WTC11 (cell line): ENCODE data around the gene KIF22. TPM values are rescaled to one million over a fixed set of nuclear protein-coding genes. Genes with fewer than 3 reads are reported as not detected.

ENCODE experiments used
- AR ChIP-seq: fragments of 250-450 bp; sonication (Bioruptor Pico); IDR thresholded peaks from 2 replicates; pipeline ENCODE4 v1.9.0; 2021; ENCODE audit warnings: mild to moderate bottlenecking
- ATF1 ChIP-seq: sonication (generic); formaldehyde crosslinking; IDR thresholded peaks from 2 replicates; pipeline ENCODE4 v1.8.1; 2023; ENCODE audit warnings: mild to moderate bottlenecking, moderate library complexity, missing genetic modification reagents
- CREB1 ChIP-seq: sonication (generic); formaldehyde crosslinking; IDR thresholded peaks from 2 replicates; pipeline ENCODE4 v1.8.0; 2023; ENCODE audit warnings: mild to moderate bottlenecking, missing genetic modification reagents
- CTCF ChIP-seq: fragments of 200-600 bp; IDR thresholded peaks from 2 replicates; pipeline ENCODE4 v1.8.0; 2022; ENCODE audit warnings: antibody characterized with exemption
- E2F5 ChIP-seq: sonication (generic); formaldehyde crosslinking; IDR thresholded peaks from 2 replicates; pipeline ENCODE4 v1.8.1; 2022; ENCODE audit warnings: mild to moderate bottlenecking, moderate library complexity, missing genetic modification reagents
- FOXK1 ChIP-seq: sonication (generic); formaldehyde crosslinking; IDR thresholded peaks from 2 replicates; pipeline ENCODE4 v1.8.0; 2022; ENCODE audit warnings: mild to moderate bottlenecking, moderate library complexity, missing genetic modification reagents
- JUN ChIP-seq: sonication (generic); formaldehyde crosslinking; IDR thresholded peaks from 2 replicates; pipeline ENCODE4 v1.8.0; 2023; ENCODE audit warnings: mild to moderate bottlenecking, missing genetic modification reagents
- MXD4 ChIP-seq: fragments of 250-450 bp; sonication (Bioruptor Pico); IDR thresholded peaks from 2 replicates; pipeline ENCODE4 v1.8.0; 2021; ENCODE audit warnings: mild to moderate bottlenecking, moderate library complexity, borderline replicate concordance
- NR2C2 ChIP-seq: sonication (generic); formaldehyde crosslinking; IDR thresholded peaks from 2 replicates; pipeline ENCODE4 v1.8.0; 2022; ENCODE audit warnings: mild to moderate bottlenecking, missing genetic modification reagents
- NR3C1 ChIP-seq: sonication (generic); formaldehyde crosslinking; conservative IDR thresholded peaks from 2 replicates; pipeline ENCODE4 v1.8.1; 2023; ENCODE audit warnings: low read depth, mild to moderate bottlenecking, missing genetic modification reagents
- SMAD3 ChIP-seq: sonication (generic); formaldehyde crosslinking; IDR thresholded peaks from 2 replicates; pipeline ENCODE4 v1.8.0; 2022; ENCODE audit warnings: missing genetic modification reagents, mild to moderate bottlenecking, borderline replicate concordance
- TCF7 ChIP-seq: sonication (generic); formaldehyde crosslinking; IDR thresholded peaks from 2 replicates; pipeline ENCODE4 v1.8.0; 2022; ENCODE audit warnings: mild to moderate bottlenecking, low read depth, missing genetic modification reagents, moderate library complexity
- TEAD4 ChIP-seq: sonication (generic); formaldehyde crosslinking; IDR thresholded peaks from 2 replicates; pipeline ENCODE4 v1.8.0; 2022; ENCODE audit warnings: mild to moderate bottlenecking, missing genetic modification reagents
- ZNF232 ChIP-seq: sonication (generic); formaldehyde crosslinking; IDR thresholded peaks from 2 replicates; pipeline ENCODE4 v1.8.0; 2022; ENCODE audit warnings: mild to moderate bottlenecking, missing genetic modification reagents
- ZNF423 ChIP-seq: fragments of 250-450 bp; sonication (Bioruptor Pico); IDR thresholded peaks from 2 replicates; pipeline ENCODE4 v2.1.2; 2022; ENCODE audit warnings: mild to moderate bottlenecking, moderate library complexity
- ZNF512 ChIP-seq: sonication (generic); formaldehyde crosslinking; IDR thresholded peaks from 2 replicates; pipeline ENCODE4 v1.8.1; 2022; ENCODE audit warnings: missing genetic modification reagents, borderline replicate concordance
- total RNA-seq: library from RNA; stranded (reverse); gene quantifications from 3 replicates; pipeline ENCODE4 v1.2.3, GENCODE V29; 2021
- TF ChIP-seq, protein P1 (sequence below): fragments of 250-450 bp; sonication (Bioruptor Pico); IDR thresholded peaks from 2 replicates; pipeline ENCODE4 v1.9.0; 2021; ENCODE audit warnings: mild to moderate bottlenecking, borderline replicate concordance
- TF ChIP-seq, protein P2 (sequence below): sonication (generic); formaldehyde crosslinking; IDR thresholded peaks from 2 replicates; pipeline ENCODE4 v1.8.0; 2022; ENCODE audit warnings: mild to moderate bottlenecking, missing genetic modification reagents
- TF ChIP-seq, protein P3 (sequence below): fragments of 250-450 bp; sonication (Bioruptor Pico); IDR thresholded peaks from 2 replicates; pipeline ENCODE4 v1.8.0; 2021; ENCODE audit warnings: mild to moderate bottlenecking
- TF ChIP-seq, protein P4 (sequence below): fragments of 250-450 bp; sonication (Bioruptor Pico); IDR thresholded peaks from 2 replicates; pipeline ENCODE4 v2.1.2; 2022; ENCODE audit warnings: mild to moderate bottlenecking, moderate library complexity
- TF ChIP-seq, protein P5 (sequence below): sonication (generic); formaldehyde crosslinking; IDR thresholded peaks from 2 replicates; pipeline ENCODE4 v1.8.0; 2022; ENCODE audit warnings: mild to moderate bottlenecking, missing genetic modification reagents

Gene KIF22
- total RNA-seq, 1 experiment from 2014 or later, result 182 TPM

DNA sequence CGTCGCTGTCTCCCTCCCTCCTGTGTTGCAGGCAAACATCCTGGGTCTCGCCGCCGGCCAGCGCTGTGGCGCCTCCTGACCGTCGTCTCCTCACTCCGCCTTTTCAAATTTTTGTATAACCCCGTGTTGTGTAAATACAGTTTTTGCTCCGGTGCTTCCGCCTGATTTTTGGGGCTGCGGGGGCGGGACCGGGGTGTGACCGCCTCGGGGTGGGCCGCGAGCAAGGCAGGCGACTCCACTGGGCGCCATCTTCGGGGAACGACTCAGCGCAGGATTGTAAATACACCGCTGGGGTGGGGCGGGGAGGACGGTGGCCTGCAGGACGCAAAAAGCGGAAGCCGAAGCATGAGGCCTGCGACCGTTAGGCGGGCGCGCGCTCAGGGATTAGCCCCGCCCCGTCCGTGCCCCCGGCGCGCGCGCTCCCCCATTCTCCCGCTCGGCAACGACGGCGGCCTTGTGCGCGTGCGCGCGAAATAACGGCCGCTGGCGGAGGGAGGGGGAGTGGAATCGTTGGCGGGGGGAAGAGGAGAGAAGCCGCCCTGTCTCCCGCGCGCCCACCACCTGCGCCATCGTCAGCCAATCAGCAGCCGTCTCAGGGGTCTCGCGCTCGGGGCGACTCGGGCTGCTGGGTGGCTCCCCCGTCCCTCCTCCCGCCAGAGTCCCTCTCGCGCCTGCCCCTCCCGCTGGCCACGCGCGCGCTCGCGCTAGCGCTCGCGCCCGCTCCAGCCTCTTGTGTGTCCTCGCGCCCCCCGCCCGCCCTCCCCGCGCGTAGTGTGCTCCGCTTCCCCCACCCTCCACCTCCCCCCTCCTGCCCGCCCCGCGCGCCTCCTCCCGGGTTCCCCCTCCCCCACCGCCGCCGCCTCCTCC lies 14.9 kb downstream of the KIF22 start (continued):
- TF ChIP-seq FOXK1, result peak; percentile 99
- no peak for TF ChIP-seq NR2C2 (CRISPR knock-in tag)
- TF ChIP-seq, protein P1, sequence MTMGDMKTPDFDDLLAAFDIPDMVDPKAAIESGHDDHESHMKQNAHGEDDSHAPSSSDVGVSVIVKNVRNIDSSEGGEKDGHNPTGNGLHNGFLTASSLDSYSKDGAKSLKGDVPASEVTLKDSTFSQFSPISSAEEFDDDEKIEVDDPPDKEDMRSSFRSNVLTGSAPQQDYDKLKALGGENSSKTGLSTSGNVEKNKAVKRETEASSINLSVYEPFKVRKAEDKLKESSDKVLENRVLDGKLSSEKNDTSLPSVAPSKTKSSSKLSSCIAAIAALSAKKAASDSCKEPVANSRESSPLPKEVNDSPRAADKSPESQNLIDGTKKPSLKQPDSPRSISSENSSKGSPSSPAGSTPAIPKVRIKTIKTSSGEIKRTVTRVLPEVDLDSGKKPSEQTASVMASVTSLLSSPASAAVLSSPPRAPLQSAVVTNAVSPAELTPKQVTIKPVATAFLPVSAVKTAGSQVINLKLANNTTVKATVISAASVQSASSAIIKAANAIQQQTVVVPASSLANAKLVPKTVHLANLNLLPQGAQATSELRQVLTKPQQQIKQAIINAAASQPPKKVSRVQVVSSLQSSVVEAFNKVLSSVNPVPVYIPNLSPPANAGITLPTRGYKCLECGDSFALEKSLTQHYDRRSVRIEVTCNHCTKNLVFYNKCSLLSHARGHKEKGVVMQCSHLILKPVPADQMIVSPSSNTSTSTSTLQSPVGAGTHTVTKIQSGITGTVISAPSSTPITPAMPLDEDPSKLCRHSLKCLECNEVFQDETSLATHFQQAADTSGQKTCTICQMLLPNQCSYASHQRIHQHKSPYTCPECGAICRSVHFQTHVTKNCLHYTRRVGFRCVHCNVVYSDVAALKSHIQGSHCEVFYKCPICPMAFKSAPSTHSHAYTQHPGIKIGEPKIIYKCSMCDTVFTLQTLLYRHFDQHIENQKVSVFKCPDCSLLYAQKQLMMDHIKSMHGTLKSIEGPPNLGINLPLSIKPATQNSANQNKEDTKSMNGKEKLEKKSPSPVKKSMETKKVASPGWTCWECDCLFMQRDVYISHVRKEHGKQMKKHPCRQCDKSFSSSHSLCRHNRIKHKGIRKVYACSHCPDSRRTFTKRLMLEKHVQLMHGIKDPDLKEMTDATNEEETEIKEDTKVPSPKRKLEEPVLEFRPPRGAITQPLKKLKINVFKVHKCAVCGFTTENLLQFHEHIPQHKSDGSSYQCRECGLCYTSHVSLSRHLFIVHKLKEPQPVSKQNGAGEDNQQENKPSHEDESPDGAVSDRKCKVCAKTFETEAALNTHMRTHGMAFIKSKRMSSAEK, result peak; percentile 77; the same call in 1 of the 2 replicates
- TF ChIP-seq, protein P2, sequence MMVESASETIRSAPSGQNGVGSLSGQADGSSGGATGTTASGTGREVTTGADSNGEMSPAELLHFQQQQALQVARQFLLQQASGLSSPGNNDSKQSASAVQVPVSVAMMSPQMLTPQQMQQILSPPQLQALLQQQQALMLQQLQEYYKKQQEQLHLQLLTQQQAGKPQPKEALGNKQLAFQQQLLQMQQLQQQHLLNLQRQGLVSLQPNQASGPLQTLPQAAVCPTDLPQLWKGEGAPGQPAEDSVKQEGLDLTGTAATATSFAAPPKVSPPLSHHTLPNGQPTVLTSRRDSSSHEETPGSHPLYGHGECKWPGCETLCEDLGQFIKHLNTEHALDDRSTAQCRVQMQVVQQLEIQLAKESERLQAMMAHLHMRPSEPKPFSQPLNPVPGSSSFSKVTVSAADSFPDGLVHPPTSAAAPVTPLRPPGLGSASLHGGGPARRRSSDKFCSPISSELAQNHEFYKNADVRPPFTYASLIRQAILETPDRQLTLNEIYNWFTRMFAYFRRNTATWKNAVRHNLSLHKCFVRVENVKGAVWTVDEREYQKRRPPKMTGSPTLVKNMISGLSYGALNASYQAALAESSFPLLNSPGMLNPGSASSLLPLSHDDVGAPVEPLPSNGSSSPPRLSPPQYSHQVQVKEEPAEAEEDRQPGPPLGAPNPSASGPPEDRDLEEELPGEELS (CRISPR knock-in tag), result peak; percentile 75; the same call in 1 of the 2 replicates
- no peak for TF ChIP-seq ATF1
- TF ChIP-seq NR3C1, result no peak
- TF ChIP-seq TEAD4 (CRISPR knock-in tag), result no peak
- TF ChIP-seq ZNF232 (CRISPR knock-in tag), result no peak
- TF ChIP-seq, protein P3, sequence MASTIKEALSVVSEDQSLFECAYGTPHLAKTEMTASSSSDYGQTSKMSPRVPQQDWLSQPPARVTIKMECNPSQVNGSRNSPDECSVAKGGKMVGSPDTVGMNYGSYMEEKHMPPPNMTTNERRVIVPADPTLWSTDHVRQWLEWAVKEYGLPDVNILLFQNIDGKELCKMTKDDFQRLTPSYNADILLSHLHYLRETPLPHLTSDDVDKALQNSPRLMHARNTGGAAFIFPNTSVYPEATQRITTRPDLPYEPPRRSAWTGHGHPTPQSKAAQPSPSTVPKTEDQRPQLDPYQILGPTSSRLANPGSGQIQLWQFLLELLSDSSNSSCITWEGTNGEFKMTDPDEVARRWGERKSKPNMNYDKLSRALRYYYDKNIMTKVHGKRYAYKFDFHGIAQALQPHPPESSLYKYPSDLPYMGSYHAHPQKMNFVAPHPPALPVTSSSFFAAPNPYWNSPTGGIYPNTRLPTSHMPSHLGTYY (CRISPR knock-in tag), result peak; percentile 92
- no peak for TF ChIP-seq ZNF423 (CRISPR knock-in tag)
- TF ChIP-seq TCF7, result 0 out of 2 replicates have a peak, but pooled peaks have one; percentile 71
- TF ChIP-seq JUN (CRISPR knock-in tag), result 0 out of 2 replicates have a peak, but pooled peaks have one; percentile 24
- peak; percentile 36; the same call in 1 of the 2 replicates for TF ChIP-seq SMAD3 (CRISPR knock-in tag)
- TF ChIP-seq CTCF, result no peak
- peak; percentile 81; the same call in 1 of the 2 replicates for TF ChIP-seq AR
- peak; percentile 57; the same call in 1 of the 2 replicates for TF ChIP-seq CREB1
- TF ChIP-seq ZNF512, result no peak
- TF ChIP-seq E2F5 (CRISPR knock-in tag), result peak; percentile 99
- TF ChIP-seq MXD4 (CRISPR knock-in tag), result no peak
- TF ChIP-seq, protein P4, sequence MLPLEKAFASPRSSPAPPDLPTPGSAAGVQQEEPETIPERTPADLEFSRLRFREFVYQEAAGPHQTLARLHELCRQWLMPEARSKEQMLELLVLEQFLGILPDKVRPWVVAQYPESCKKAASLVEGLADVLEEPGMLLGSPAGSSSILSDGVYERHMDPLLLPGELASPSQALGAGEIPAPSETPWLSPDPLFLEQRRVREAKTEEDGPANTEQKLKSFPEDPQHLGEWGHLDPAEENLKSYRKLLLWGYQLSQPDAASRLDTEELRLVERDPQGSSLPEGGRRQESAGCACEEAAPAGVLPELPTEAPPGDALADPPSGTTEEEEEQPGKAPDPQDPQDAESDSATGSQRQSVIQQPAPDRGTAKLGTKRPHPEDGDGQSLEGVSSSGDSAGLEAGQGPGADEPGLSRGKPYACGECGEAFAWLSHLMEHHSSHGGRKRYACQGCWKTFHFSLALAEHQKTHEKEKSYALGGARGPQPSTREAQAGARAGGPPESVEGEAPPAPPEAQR, result no peak
- TF ChIP-seq, protein P5, sequence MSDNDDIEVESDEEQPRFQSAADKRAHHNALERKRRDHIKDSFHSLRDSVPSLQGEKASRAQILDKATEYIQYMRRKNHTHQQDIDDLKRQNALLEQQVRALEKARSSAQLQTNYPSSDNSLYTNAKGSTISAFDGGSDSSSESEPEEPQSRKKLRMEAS (CRISPR knock-in tag), result peak; percentile 83
